HG03280 (cell line): ENCODE data around the gene CYP4F11.
"Not testable (repeated sequence)": the region's sequence is repeated elsewhere in the genome, so short reads cannot be mapped to it uniquely, and the experiment has no call there.

Experiments used
- ATAC-seq: cut with Tn5 transposase; IDR thresholded peaks from one replicate; pipeline ENCODE4 v1.9.1; 2021; ENCODE audit warnings: mild to moderate bottlenecking, moderate library complexity; ENCODE audit not compliant: unreplicated experiment

CYP4F11 gene

DNA sequence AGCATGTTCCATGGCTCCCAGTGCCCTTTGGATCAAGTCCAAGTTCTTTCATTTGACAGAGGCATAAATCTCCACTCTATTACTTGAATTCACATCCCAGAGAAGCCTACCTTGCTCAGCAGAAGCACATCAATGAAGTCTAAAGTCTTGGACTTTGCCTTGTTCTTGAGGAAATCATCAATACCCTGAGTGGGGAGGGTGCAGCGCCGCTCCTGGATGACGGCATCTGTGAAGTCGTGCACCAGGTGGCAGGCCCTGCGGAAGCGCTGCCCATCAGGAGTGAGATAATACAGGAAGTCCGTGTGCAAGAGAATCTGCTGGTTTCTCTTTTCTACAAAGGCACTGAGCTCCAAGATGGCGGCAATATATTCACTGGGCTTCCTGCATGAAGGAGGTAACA is 10.6 kb downstream of the CYP4F11 start:
- no peak for ATAC-seq

- ATAC-seq, result no peak
Measured at GRCh38 chr19:15922021-15922420, 12.3 kb downstream of the CYP4F11 start.

GRCh38 chr19:15919243-15919642 is 15.1 kb downstream of the CYP4F11 start:
- no peak for ATAC-seq

DNA sequence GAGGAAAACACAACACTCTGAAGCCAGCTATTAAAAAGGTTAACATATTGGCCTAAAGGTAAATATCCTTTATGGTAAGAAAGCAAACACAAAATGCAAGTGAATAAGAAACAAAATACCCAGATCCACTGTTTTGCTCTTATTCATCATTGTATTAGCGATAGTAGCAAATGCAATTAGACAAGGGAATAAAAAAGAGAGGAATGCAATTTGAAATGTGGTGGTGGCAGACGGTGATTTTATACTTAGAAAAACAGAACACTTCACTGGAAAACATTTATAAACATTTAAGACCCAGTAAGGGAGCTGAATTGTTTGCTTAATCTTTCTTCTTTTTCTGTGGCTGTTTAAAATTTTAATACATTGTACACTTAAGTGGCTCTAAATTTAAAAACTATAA is 19.2 kb downstream of the CYP4F11 start:
- no peak for ATAC-seq

DNA sequence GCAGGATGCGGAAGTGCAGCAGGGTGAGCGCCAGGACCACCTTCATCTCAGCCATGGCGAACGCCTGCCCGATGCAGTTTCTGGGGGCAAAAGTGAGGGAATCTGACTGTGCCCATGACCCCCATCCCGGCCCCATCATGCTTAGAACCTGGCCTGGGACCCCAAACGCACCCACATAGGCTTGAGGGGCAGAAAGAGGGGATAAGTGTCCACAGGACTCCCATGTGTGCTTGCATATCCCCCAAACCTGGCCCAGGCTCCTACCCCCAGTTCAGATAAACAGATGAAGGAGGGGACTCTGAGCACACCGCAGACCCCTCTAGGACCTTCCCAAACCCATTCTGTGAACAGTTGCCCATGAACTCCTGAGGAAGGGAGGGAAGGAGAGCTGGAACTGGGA is 20.5 kb downstream of the CYP4F11 start:
- no peak for ATAC-seq

GRCh38 chr19:15913384-15913783 is 20.9 kb downstream of the CYP4F11 start:
- no peak for ATAC-seq

DNA sequence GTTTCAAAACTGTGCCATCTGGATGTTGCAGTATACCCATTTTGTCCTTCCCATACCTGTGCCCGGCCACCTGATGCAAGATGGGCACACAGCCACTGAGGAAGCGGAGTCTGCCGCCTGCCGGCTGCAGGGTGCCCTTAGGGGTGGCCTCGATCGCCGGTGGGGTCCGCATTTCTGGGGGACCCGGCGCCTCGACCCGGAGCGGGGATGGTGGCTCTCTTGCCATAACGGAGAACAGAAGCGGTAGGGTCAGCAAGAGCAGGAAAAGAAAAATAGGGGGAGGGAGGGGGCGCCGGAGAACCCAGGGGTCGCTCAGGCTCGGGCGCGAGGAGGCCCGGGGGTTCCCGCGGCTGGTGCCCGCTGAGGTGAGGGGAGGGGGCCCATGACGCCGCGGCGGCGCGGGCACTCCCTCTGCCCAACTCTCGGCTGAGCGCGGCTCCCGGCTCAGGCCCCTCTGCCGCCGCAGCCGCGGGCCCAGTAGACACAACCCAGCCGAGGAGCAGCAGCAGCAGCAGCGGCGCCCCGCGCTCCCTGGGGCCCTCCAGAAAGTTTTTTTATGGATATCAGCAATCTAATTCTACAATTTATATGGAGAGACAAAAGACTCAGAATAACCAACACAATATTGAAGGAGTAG is 22.6 kb downstream of the CYP4F11 start:
- no peak for ATAC-seq

- no peak for ATAC-seq
Measured at GRCh38 chr19:15905026-15905425, 29.3 kb downstream of the CYP4F11 start.

DNA sequence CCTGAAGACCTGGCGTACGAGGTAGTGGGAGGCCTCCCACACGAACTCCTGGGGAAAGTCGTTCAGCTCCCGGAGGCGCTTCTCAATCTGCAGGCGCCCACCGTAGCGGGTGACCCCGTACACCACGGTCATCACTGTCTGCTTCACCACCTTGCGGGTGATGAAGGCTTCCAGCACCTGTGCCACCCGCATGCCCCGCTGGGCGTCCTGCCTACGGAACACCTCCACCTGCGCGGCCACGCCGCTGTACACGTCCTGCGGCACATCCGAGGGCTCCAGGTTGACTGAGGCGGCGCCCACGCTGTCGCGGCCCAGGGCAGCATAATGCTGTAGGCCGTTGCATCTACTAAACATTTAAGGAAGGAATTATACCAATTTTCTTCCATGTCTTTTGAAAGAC is 31.4 kb downstream of the CYP4F11 start:
- ATAC-seq, result not testable (repeated sequence)

DNA sequence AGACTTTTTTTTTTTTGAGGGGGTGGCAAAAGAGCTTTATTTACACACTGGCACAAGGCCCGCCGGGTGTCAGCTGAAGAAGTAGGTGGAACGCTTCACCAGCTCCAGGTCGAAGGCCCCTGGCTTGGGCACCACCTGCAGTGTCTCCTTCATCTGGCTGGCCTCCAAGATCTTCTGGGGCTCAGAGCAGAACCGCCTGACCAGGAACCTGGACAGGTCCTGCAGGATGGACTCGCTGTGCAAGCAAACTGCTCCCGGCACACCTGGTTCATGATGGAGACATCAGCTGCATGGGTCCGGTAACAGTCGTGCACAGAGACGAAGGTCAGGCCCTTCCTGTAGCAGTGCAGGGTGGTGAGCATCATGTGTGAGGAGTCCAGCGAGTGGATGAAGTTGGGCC is 32.1 kb downstream of the CYP4F11 start:
- ATAC-seq, result no peak

GRCh38 chr19:15900504-15900903 is 33.8 kb downstream of the CYP4F11 start:
- ATAC-seq, result no peak

- not testable (repeated sequence) for ATAC-seq
Measured at GRCh38 chr19:15900032-15900431, 34.3 kb downstream of the CYP4F11 start.

GRCh38 chr19:15899561-15899960 is 34.8 kb downstream of the CYP4F11 start:
- not testable (repeated sequence) for ATAC-seq

GRCh38 chr19:15897738-15898276 is 36.5 kb downstream of the CYP4F11 start, which contains the start of gene CYP4F2:
Gene CYP4F2 (minus strand): TSS chr19:15898074. CDS start chr19:15897611, 463 bp downstream.
- no peak for ATAC-seq

GRCh38 chr19:15897026-15897737 is 37.1 kb downstream of the CYP4F11 start:
- ATAC-seq, result no peak

GRCh38 chr19:15895876-15896430 is 38.4 kb downstream of the CYP4F11 start:
- no peak for ATAC-seq

GRCh38 chr19:15894359-15894758 is 40.0 kb downstream of the CYP4F11 start:
- ATAC-seq, result no peak

DNA sequence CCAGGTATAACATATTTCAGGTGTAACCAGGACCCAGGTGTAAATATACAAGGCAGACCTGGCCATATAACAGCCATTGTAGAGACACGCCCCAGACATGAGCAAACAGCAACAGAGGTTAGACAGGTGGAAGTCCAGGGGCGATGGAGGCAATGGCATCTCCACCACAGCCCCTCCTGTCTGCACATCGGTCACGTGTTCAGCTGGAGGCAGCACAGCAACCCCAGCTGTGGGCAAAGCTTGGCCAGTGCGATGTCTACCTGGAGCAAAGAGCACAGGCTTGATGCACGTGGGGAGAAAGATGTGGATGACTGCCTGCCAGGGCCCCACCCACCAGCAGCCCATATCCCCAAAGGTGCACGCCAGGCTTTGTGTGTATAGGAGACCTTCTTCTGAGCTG is 40.9 kb downstream of the CYP4F11 start:
- ATAC-seq, result no peak

DNA sequence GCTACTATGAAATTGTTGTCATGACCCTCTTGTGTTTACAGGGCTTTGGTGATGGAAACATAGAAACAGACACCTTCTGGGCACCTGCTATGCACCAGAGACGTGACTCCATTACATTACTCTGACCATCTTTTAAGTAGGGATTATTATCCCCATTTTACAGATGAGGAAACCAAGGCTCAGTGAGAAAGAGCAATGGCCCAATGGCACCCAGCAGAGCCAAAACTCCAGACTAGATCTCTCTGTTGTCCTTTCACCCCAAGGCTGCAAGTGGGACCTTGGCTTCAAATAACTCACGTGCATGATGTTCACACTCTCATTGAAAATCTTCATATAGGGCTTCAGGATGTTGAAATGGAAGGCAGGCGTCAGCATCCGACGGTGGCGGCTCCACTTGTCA is 42.3 kb downstream of the CYP4F11 start:
- no peak for ATAC-seq

GRCh38 chr19:15891434-15891833 is 42.9 kb downstream of the CYP4F11 start:
- ATAC-seq, result no peak

GRCh38 chr19:15889339-15889738 is 45.0 kb downstream of the CYP4F11 start:
- not testable (repeated sequence) for ATAC-seq

GRCh38 chr19:15885919-15886318 is 48.4 kb downstream of the CYP4F11 start:
- no peak for ATAC-seq
